Spinal cord (tissue), 10 donors: ENCODE results near the gene NUDCD3. TPM values are rescaled to one million over a fixed set of nuclear protein-coding genes. Genes with fewer than 3 reads are reported as not detected.

Experiments
- DNase-seq, 6 donors: peaks; one replicate each; pipeline versions ENCODE4 v3.0.0 to v3.0.0-alpha.2; 2013 to 2015; ENCODE audit warnings: low spot score in 6 of 6, low read depth in 4 of 6
- H3K27ac ChIP-seq: one replicate; pipeline ENCODE4 v1.5.1; 2013; ENCODE audit warnings: low read depth, low read length, control low read depth
- H3K27me3 ChIP-seq: one replicate; pipeline ENCODE4 v1.6.1; 2013; ENCODE audit warnings: low read length; ENCODE audit not compliant: control insufficient read depth, insufficient read depth
- H3K36me3 ChIP-seq: one replicate; pipeline ENCODE4 v1.6.1; 2013; ENCODE audit warnings: low read length; ENCODE audit not compliant: control insufficient read depth, insufficient read depth
- H3K4me1 ChIP-seq: one replicate; pipeline ENCODE4 v1.6.1; 2013; ENCODE audit warnings: low read length; ENCODE audit not compliant: control insufficient read depth, insufficient read depth
- H3K4me3 ChIP-seq: one replicate; pipeline ENCODE4 v1.5.1; 2013; ENCODE audit warnings: low read depth, low read length, control low read depth
- H3K9me3 ChIP-seq: one replicate; pipeline ENCODE4 v1.6.1; 2013; ENCODE audit warnings: low read length; ENCODE audit not compliant: control insufficient read depth, insufficient read depth
- WGBS: methylation state at CpG from one replicate; pipeline ENCODE4 v1.1.5; 2013; ENCODE audit warnings: missing lambda C conversion rate; ENCODE audit not compliant: insufficient coverage; 5-methylcytosine and 5-hydroxymethylcytosine counted together
- polyA plus RNA-seq, 2 donors: library from polyadenylated mRNA; unstranded; fragments of 120-200 nt; gene quantifications; one replicate each; pipeline ENCODE4 v1.2.1, GENCODE V29; 2013; ENCODE audit not compliant: insufficient read length in 2 of 2
- total RNA-seq, 2 donors: library from RNA; depleted of rRNA in 1 of 2; stranded (reverse); fragments of 120-200 nt in 1 of 2; fragments of >200 nt in 1 of 2; gene quantifications; one replicate each; pipeline versions ENCODE4 v1.2.3 to v1.2.4, GENCODE V29; 2013 to 2014
- donor health status: healthy.

NUDCD3 gene
- total and polyA plus RNA-seq, 4 donors: 82.6 to 153 (median 124) TPM

DNA sequence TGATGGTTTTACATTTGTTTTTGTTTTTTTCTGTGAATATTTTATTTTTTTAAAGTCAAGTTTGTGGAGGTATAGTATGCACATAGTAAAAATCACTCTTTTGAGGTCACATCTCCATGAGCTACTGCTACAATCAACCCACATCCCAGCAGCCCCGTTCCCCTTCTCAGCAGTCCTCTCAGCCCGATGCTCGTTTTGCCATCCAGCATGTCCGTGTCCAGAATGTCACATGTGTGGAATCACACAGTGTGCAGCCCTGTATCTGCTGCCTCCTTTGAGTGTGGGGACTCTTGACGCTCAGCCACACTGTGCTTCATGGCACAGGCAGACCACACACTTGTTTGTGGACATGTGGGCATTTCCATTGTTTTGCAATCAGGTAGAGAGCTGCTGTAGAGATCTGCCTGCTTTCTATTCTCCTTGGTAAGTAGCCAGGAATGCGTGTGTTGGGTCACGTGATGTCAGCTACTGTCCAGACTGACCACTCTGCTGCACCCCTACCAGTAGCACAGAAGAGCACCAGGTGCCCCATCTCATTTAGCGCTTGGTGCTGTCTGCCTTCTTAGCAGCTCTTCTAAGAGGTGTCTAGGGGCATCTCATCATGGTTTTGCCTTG is 93.4 kb downstream of the NUDCD3 start:
- Histone ChIP-seq H3K9me3 (no peaks in the 10 kb centered on the region), H3K27ac (no peak overlapping the region), H3K4me3 (no peak overlapping the region), H3K36me3 (peaks cover 20% of the 10 kb centered on the region), H3K4me1 (peaks cover 6% of the 10 kb centered on the region), H3K27me3 (no peaks in the 10 kb centered on the region)
- 81% methylated on average over 8 of the region's 8 CpGs for WGBS
- DNase-seq: no peak

- Histone ChIP-seq H3K4me3 (no peak overlapping the region), H3K36me3 (peaks cover 26% of the 10 kb centered on the region), H3K27ac (no peak overlapping the region), H3K4me1 (peaks cover 6% of the 10 kb centered on the region), H3K9me3 (no peaks in the 10 kb centered on the region), H3K27me3 (no peaks in the 10 kb centered on the region)
- no CpG with 5 or more reads among the region's 3 CpGs for WGBS
- DNase-seq: no peak
These were observed 94.0 kb downstream of the NUDCD3 start for GRCh38 chr7:44396496-44396895.

DNA sequence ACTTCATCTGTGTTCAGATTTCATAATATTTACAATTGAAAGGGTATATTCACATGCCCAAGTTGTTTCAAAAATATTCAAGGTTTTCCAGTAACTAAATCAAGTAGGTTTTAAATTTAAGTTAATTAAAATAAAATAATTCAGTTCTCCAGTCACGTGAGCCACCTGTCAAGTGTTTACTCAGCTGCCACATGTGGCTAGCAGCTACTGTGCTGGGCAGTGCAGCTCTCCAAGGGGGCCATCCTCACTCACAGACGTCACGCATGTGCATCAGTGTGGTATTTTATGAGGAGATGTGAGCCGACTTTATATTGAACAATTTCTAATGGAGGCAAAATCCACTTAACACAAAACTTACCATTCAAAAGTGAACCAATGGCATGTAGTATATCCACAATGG is 95.4 kb downstream of the NUDCD3 start:
- H3K4me3 ChIP-seq: no peak overlapping the region
- peaks cover 3% of the 10 kb centered on the region for H3K4me1 ChIP-seq
- H3K27ac ChIP-seq: no peak overlapping the region
- no peak for DNase-seq
- no peaks in the 10 kb centered on the region for H3K9me3 ChIP-seq
- WGBS: no CpG with 5 or more reads among the region's 4 CpGs
- peaks cover 35% of the 10 kb centered on the region for H3K36me3 ChIP-seq
- H3K27me3 ChIP-seq: no peaks in the 10 kb centered on the region

- Histone ChIP-seq H3K36me3 (peaks cover 36% of the 10 kb centered on the region), H3K27me3 (no peaks in the 10 kb centered on the region), H3K4me3 (no peak overlapping the region), H3K27ac (no peak overlapping the region), H3K4me1 (peaks cover 3% of the 10 kb centered on the region), H3K9me3 (no peaks in the 10 kb centered on the region)
- DNase-seq: no peak
- WGBS: 100% methylated on average over 2 of the region's 2 CpGs
These were observed 95.8 kb downstream of the NUDCD3 start for GRCh38 chr7:44394636-44395035.

DNA sequence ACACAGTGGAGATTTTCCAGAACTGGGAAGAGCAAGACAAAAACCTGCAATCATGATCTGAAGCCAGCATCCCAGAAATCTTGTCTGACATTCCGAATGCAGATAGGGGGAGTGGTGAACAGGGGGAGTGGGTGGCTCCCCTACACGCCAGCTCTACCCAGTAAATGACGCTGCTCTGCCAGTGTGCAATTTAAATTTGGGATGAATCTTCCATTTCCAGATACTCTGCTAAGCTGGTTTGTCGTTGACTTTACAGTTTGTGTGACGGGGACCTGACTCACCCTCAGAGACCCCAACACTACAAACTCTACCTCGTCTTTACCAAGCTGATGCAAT is 96.4 kb downstream of the NUDCD3 start:
- H3K36me3 ChIP-seq: peaks cover 41% of the 10 kb centered on the region
- no peak for DNase-seq
- WGBS: 90% methylated on average over 5 of the region's 6 CpGs

GRCh38 chr7:44393238-44394111 is 97.0 kb downstream of the NUDCD3 start:
- peaks cover 3% of the 10 kb centered on the region for H3K4me1 ChIP-seq
- no peaks in the 10 kb centered on the region for H3K9me3 ChIP-seq
- H3K4me3 ChIP-seq: no peak overlapping the region
- DNase-seq: no peak
- H3K36me3 ChIP-seq: peaks cover 45% of the 10 kb centered on the region
- H3K27me3 ChIP-seq: no peaks in the 10 kb centered on the region
- H3K27ac ChIP-seq: no peak overlapping the region
- 100% methylated on average over 2 of the region's 7 CpGs for WGBS

More for the DNA sequence above, 96.4 kb downstream of the NUDCD3 start:
- no peaks in the 10 kb centered on the region for H3K9me3 ChIP-seq
- no peak overlapping the region for H3K4me3 ChIP-seq
- no peak overlapping the region for H3K27ac ChIP-seq
- H3K27me3 ChIP-seq: no peaks in the 10 kb centered on the region
- peaks cover 3% of the 10 kb centered on the region for H3K4me1 ChIP-seq

- Histone ChIP-seq H3K36me3 (peaks cover 50% of the 10 kb centered on the region), H3K27me3 (no peaks in the 10 kb centered on the region), H3K27ac (no peak overlapping the region), H3K4me3 (no peak overlapping the region), H3K4me1 (peaks cover 3% of the 10 kb centered on the region), H3K9me3 (no peaks in the 10 kb centered on the region)
- no peak for DNase-seq
These were observed 97.8 kb downstream of the NUDCD3 start for GRCh38 chr7:44392618-44393010.

DNA sequence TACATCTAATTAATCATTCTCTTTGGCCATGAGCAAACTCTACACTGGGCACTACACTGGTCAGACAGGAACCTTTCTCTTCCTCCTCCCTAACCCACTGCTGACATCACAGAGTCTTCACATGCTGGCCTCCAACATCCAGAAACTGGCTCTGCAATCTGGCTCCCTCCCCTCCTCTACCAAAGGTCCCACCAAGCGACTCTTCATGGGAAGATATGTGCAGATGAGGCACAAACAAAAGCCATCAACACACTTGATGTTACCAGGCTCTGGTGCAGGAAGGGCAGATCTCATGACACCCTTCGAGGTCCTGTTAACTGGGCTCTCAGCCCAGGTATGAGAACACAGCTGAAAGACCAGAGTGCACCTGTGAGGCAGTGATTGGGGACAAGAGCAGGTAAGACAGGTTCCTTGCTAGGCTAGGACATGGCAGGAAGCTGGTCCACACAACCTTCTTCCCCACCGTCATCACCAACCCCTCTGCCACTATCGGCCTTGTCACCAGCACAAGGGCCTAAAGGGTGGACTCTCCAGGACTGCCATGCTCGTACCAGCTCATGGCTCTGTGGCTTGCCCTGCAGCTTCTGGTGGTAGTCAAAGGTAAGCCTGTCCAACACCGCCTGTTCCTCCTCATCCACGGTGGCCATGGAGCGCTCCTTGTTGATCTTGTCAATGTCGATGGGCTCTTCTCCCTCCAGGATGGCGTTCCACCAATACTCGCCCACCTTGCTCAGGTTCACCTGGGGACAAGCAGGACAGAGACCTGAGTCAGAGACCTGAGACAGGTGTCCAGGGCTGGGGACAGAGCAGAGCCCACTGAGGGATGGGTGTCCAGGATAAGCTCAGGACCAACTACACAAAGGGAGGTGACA is 98.5 kb downstream of the NUDCD3 start:
- Histone ChIP-seq H3K4me1 (peaks cover under 1% of the 10 kb centered on the region), H3K9me3 (no peaks in the 10 kb centered on the region), H3K27me3 (no peaks in the 10 kb centered on the region), H3K27ac (no peak overlapping the region), H3K4me3 (no peak overlapping the region), H3K36me3 (peaks cover 50% of the 10 kb centered on the region)
- WGBS: 98% methylated on average over 11 of the region's 11 CpGs
- DNase-seq: no peak

DNA sequence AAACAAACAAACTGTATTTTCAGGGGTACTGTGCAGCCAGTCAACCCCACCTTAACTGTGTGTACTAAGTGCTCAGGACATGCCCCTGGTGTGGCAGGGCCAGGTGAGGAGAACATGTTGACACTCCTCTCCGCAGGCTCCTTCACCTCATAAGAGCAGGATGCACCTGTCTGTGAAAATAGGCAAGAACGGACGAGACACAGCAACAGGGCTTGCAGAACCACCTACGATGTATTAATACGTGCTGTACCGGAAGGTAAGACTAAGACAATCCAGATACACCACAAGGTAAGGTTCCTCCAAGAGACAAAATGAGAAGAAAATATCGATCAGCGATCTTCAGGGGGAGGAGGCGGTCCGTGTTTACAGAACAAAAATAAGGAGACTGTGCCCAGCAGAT is 99.3 kb downstream of the NUDCD3 start:
- Histone ChIP-seq H3K36me3 (peaks cover 51% of the 10 kb centered on the region), H3K27me3 (no peaks in the 10 kb centered on the region), H3K9me3 (no peaks in the 10 kb centered on the region), H3K27ac (no peak overlapping the region), H3K4me3 (no peak overlapping the region), H3K4me1 (peaks cover 5% of the 10 kb centered on the region)
- WGBS: 98% methylated on average over 10 of the region's 10 CpGs
- no peak for DNase-seq
